Measurements from ENCODE around the gene SLC25A26.
"Not testable (repeated sequence)": the region's sequence is repeated elsewhere in the genome, so short reads cannot be mapped to it uniquely, and the experiment has no call there.

SLC25A26 gene

DNA sequence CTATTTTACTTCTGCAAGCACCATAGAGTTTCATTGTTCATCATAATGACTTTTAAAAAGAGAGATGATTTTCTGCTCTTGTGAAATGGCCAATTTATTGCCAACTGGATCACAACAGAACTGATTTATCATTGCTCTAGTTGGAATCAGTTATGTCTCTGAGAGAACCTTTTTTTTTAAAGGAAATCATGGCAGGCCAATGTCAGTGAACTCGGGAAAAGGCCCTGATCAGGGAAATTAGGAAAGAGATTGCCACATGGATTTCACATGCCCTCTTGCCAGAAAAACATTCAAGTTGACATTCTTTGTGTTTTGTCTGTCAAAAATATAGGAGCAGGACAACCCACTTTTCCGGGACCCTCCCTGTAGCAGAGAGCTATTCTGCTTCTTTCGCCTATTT lies 12.6 kb upstream of the SLC25A26 start:
- Mint-ChIP-seq H3K4me3 (no peak overlapping the region), H3K4me1 (no peaks in the 10 kb centered on the region), H3K36me3 (ENCODE audit: low read depth) (no peaks in the 10 kb centered on the region), H3K9me3 (no peaks in the 10 kb centered on the region), H3K27ac (no peak overlapping the region), H3K27me3 (ENCODE audit: low read depth) (peaks cover 3% of the 10 kb centered on the region)
- no peak for TF ChIP-seq CTCF (IDR thresholded peaks at IDR 0.05; ENCODE audit: unreplicated experiment in 3 of 3)

GRCh38 chr3:66210687-66211295 lies 10.0 kb upstream of the SLC25A26 start:
- Mint-ChIP-seq H3K4me1 (no peaks in the 10 kb centered on the region), H3K27me3 (ENCODE audit: low read depth) (no peaks in the 10 kb centered on the region), H3K9me3 (no peaks in the 10 kb centered on the region), H3K36me3 (ENCODE audit: low read depth) (no peaks in the 10 kb centered on the region), H3K27ac (peak overlapping the region in 1 of 3 experiments; percentile 16), H3K4me3 (no peak overlapping the region)
- no peak for TF ChIP-seq CTCF (IDR thresholded peaks at IDR 0.05; ENCODE audit: unreplicated experiment in 3 of 3)

DNA sequence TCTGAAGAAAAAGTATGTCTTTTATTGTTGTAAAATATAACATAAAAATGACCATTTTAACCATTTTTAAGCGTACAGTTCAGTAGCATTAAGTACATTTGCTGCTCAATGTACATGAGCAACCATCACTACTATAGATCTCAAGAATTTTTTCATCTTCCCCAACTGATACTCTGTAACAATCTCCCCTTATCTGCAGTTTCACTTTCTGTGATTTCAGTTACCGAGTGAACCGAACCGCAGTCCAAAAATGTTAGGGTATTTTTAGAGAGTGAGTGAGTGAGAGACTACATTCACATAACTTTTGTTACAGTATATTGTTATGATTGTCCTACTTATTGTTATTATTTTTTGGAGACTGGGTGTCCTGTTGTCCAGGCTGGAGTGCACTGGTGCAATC lies 9.0 kb upstream of the SLC25A26 start:
- H3K36me3 Mint-ChIP-seq (ENCODE audit: low read depth) = no peaks in the 10 kb centered on the region
- H3K27me3 Mint-ChIP-seq (ENCODE audit: low read depth) = no peaks in the 10 kb centered on the region
- TF ChIP-seq CTCF (IDR thresholded peaks at IDR 0.05; ENCODE audit: unreplicated experiment in 3 of 3) = no peak
- no peaks in the 10 kb centered on the region for H3K4me1 Mint-ChIP-seq
- H3K9me3 Mint-ChIP-seq = no peaks in the 10 kb centered on the region
- no peak overlapping the region for H3K4me3 Mint-ChIP-seq
- no peak overlapping the region for H3K27ac Mint-ChIP-seq

- TF ChIP-seq CTCF (IDR thresholded peaks at IDR 0.05; ENCODE audit: unreplicated experiment in 3 of 3) = no peak
- no peaks in the 10 kb centered on the region for H3K36me3 Mint-ChIP-seq (ENCODE audit: low read depth)
- no peak overlapping the region for H3K27ac Mint-ChIP-seq
- H3K27me3 Mint-ChIP-seq (ENCODE audit: low read depth) = peaks cover 8% of the 10 kb centered on the region
- no peaks in the 10 kb centered on the region for H3K9me3 Mint-ChIP-seq
- no peak overlapping the region for H3K4me3 Mint-ChIP-seq
- H3K4me1 Mint-ChIP-seq = no peaks in the 10 kb centered on the region
These were observed 5.7 kb upstream of the SLC25A26 start for GRCh38 chr3:66215106-66215505.

DNA sequence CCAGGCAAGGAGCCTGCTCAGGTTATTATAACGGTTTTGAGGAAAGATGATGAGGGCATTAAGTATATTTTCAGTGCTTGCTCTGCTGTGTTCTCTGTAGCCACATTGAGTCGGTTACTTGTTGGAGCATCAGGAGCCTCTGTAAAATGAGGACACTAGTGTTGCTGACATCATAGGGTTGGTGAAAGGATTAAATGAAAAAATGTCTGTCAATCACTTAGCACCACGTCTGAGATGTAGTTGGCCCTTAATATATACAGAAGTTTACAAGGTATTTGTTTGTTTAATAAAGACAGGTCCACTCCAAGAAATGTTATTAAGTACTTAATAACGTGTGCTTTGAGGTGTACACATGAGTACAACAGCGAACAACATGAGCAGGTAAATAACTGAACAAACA lies 735 bp upstream of the SLC25A26 start:
- Mint-ChIP-seq H3K36me3 (ENCODE audit: low read depth) (peaks cover 7% of the 10 kb centered on the region), H3K9me3 (no peaks in the 10 kb centered on the region)
- TF ChIP-seq CTCF (IDR thresholded peaks at IDR 0.05; ENCODE audit: unreplicated experiment in 3 of 3) = no peak

GRCh38 chr3:66224220-66224619 lies 3.4 kb downstream of the SLC25A26 start:
- Mint-ChIP-seq H3K4me1 (peaks cover 13% of the 10 kb centered on the region), H3K9me3 (no peaks in the 10 kb centered on the region), H3K4me3 (peak overlapping the region in 2 of 3 experiments; percentile 15 to 52), H3K27ac (no peak overlapping the region), H3K27me3 (ENCODE audit: low read depth) (no peaks in the 10 kb centered on the region), H3K36me3 (ENCODE audit: low read depth) (peaks cover 13% of the 10 kb centered on the region)
- TF ChIP-seq CTCF (IDR thresholded peaks at IDR 0.05; ENCODE audit: unreplicated experiment in 3 of 3) = no peak

More for the DNA sequence above, 735 bp upstream of the SLC25A26 start:
- peak overlapping the region; percentile 58 to 94 (median 71) for H3K4me3 Mint-ChIP-seq
- peaks cover 13% of the 10 kb centered on the region for H3K4me1 Mint-ChIP-seq
- peak overlapping the region in 2 of 3 experiments; percentile 20 to 44 for H3K27ac Mint-ChIP-seq
- peaks cover 8% of the 10 kb centered on the region for H3K27me3 Mint-ChIP-seq (ENCODE audit: low read depth)

DNA sequence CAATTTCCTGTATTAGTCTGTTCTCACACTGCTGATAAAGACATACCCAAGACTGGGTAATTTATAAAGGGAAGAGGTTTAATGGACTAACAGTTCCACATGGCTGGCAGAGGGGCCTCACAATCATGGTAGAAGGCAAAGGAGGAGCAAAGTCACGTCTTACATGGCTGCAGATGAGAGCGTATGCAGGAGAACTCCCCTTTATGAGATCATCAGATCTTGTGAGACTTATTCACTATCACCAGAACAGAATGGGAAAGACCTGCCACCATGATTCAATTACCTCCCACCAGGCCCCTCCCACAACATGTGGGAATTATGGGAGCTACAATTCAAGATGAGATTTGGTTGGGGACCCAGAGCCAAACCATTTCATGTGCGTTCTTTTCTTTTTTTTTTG lies 5.3 kb downstream of the SLC25A26 start:
- peaks cover 13% of the 10 kb centered on the region for H3K36me3 Mint-ChIP-seq (ENCODE audit: low read depth)
- H3K27me3 Mint-ChIP-seq (ENCODE audit: low read depth); H3K27ac Mint-ChIP-seq: not testable (repeated sequence)

More for the DNA sequence above, 5.3 kb downstream of the SLC25A26 start:
- peaks cover 14% of the 10 kb centered on the region for H3K4me1 Mint-ChIP-seq
- H3K4me3 Mint-ChIP-seq, H3K9me3 Mint-ChIP-seq: not testable (repeated sequence)
